Left renal cortex interstitium (tissue), 4 donors: ENCODE measurements around the gene DPEP3. TPM values are rescaled to one million over a fixed set of nuclear protein-coding genes. Genes with fewer than 3 reads are reported as not detected.
"Not testable (repeated sequence)": the region's sequence is repeated elsewhere in the genome, so short reads cannot be mapped to it uniquely, and the experiment has no call there.

ENCODE experiments used
- DNase-seq, 4 donors: peaks; one replicate each; pipeline ENCODE4 v3.0.0-alpha.2; 2013; ENCODE audit warnings: low read depth in 4 of 4, low spot score in 2 of 4, missing footprints in 1 of 4
- polyA plus RNA-seq, 4 donors: library from polyadenylated mRNA; unstranded; fragments of 120-200 nt; gene quantifications; one replicate each; pipeline ENCODE4 v1.2.1, GENCODE V29; 2013; ENCODE audit not compliant: insufficient read length in 4 of 4

Gene DPEP3
- under 1 TPM in 3 of 4 donors, not detected in 1; 0.05 to 0.21 (median 0.08) TPM for polyA plus RNA-seq

- no peak for DNase-seq
Observed at GRCh38 chr16:67979955-67980678, at the start of gene DPEP3. Gene DPEP3, minus strand, starts transcription at chr16:67980499. Its CDS starts 119 bp downstream, at chr16:67980380.

GRCh38 chr16:68028996-68029395, 48.7 kb upstream of the DPEP3 start:
- DNase-seq, result no peak

- DNase-seq, result peak; percentile 80 to 92 (median 86)
Observed at GRCh38 chr16:68022728-68023537, 42.6 kb upstream of the DPEP3 start, which contains the start of the genes DDX28 and DUS2. Gene DDX28, minus strand, starts transcription at chr16:68023232. Its CDS starts 30 bp downstream, at chr16:68023202. Gene DUS2, plus strand, starts transcription at chr16:68023284. Its CDS starts 14,740 bp downstream, at chr16:68038024.

- no peak for DNase-seq
Observed at GRCh38 chr16:68022278-68022727, 42.0 kb upstream of the DPEP3 start.

- no peak for DNase-seq
Observed at GRCh38 chr16:68021490-68021889, 41.2 kb upstream of the DPEP3 start.

- DNase-seq, result no peak
Observed at GRCh38 chr16:68019167-68019680, 38.9 kb upstream of the DPEP3 start.

- DNase-seq, result no peak
Observed at GRCh38 chr16:68015681-68016080, 35.4 kb upstream of the DPEP3 start, which contains the start of gene DPEP2NB. Gene DPEP2NB, minus strand, starts transcription at chr16:68015911. Its CDS starts 141 bp downstream, at chr16:68015770.

- no peak for DNase-seq
Observed at GRCh38 chr16:68013440-68013839, 33.1 kb upstream of the DPEP3 start.

GRCh38 chr16:68009872-68010271, 29.6 kb upstream of the DPEP3 start:
- not testable (repeated sequence) for DNase-seq

GRCh38 chr16:68009157-68009735, 28.9 kb upstream of the DPEP3 start:
- DNase-seq, result no peak

GRCh38 chr16:68005786-68006286, 25.5 kb upstream of the DPEP3 start:
- no peak for DNase-seq

GRCh38 chr16:68005211-68005610, 24.9 kb upstream of the DPEP3 start:
- DNase-seq, result no peak

- DNase-seq, result no peak
Observed at GRCh38 chr16:68003031-68003430, 22.7 kb upstream of the DPEP3 start.

- no peak for DNase-seq
Observed at GRCh38 chr16:68000450-68000849, 20.2 kb upstream of the DPEP3 start.

- no peak for DNase-seq
Observed at GRCh38 chr16:67999985-68000384, 19.7 kb upstream of the DPEP3 start.

- DNase-seq, result not testable (repeated sequence)
Observed at GRCh38 chr16:67998779-67999688, 18.7 kb upstream of the DPEP3 start, which contains the start of gene DPEP2. Gene DPEP2, minus strand, starts transcription at chr16:67999484. Its CDS starts 6,272 bp downstream, at chr16:67993212.

- not testable (repeated sequence) for DNase-seq
Observed at GRCh38 chr16:67998231-67998778, 18.0 kb upstream of the DPEP3 start.

- DNase-seq, result no peak
Observed at GRCh38 chr16:67996666-67997065, 16.4 kb upstream of the DPEP3 start.

- DNase-seq, result no peak
Observed at GRCh38 chr16:67995423-67995822, 15.1 kb upstream of the DPEP3 start.
